Measurements from ENCODE around the gene PCED1B.

The PCED1B gene

DNA sequence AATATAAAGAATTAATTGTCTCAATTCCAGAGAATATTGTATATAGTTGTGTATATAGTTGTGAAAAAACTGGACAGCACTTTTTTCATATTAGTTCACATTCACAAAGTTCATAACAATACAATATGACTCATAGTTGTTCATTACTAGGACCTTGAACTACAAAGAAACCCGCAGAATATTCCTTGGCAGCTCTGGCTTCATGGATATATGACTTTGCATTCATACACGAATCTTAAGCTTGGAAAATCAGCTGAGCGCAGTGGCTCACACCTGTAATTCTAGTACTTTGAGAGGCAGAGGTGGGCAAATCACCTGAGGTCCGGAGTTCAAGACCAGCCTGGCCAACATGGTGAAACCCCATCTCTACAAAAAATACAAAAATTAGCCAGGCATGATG, 38.1 kb upstream of the PCED1B start:
- TF ChIP-seq RAD21 (IDR thresholded peaks at IDR 0.05; ENCODE audit: low read depth) = no peak

GRCh38 chr12:47048541-47048940, 30.9 kb upstream of the PCED1B start:
- TF ChIP-seq EP300 (IDR thresholded peaks at IDR 0.05; ENCODE audit: borderline replicate concordance) (no peak), CREB1 (IDR thresholded peaks at IDR 0.05; ENCODE audit: low read depth) (no peak), CEBPB (IDR thresholded peaks at IDR 0.05) (no peak), FOXM1 (IDR thresholded peaks at IDR 0.05; ENCODE audit: borderline replicate concordance, low read depth) (no peak), ZBTB7A (IDR thresholded peaks at IDR 0.05; ENCODE audit: low read depth) (no peak), USF1 (IDR thresholded peaks at IDR 0.05) (no peak), REST (IDR thresholded peaks at IDR 0.05; ENCODE audit: low read depth) (no peak), YY1 (IDR thresholded peaks at IDR 0.05; ENCODE audit: low read depth) (no peak), TAF1 (IDR thresholded peaks at IDR 0.05; ENCODE audit: low read depth) (no peak), NFIC (IDR thresholded peaks at IDR 0.05) (no peak), RAD21 (IDR thresholded peaks at IDR 0.05; ENCODE audit: low read depth) (no peak), EGR1 (IDR thresholded peaks at IDR 0.05) (no peak), TEAD4 (IDR thresholded peaks at IDR 0.05) (no peak)
- TF ChIP-seq, protein P1, sequence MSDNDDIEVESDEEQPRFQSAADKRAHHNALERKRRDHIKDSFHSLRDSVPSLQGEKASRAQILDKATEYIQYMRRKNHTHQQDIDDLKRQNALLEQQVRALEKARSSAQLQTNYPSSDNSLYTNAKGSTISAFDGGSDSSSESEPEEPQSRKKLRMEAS (IDR thresholded peaks at IDR 0.05) = no peak

DNA sequence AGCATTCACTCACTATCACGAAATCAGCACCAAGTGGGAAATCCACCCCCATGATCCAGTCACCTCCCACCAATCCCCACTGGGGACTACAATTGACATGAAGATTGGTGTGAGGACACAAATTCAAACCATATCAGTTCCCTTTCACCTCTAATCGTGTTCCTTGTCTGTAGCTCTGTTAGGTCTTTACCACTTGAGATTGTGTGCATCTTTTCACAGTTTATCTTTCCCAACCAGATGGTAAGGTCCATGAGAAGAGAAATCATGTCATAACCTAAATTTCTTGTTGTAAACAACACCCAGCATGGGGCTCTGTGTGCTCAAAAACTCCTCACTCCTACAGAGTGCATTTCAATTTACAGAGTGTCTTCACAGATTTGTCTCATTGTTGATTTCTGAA, 27.1 kb upstream of the PCED1B start:
- TF ChIP-seq REST (IDR thresholded peaks at IDR 0.05; ENCODE audit: low read depth) (no peak), NFIC (IDR thresholded peaks at IDR 0.05) (no peak), EGR1 (IDR thresholded peaks at IDR 0.05) (no peak), TCF12 (IDR thresholded peaks at IDR 0.05; ENCODE audit: low read depth) (no peak), CREB1 (IDR thresholded peaks at IDR 0.05; ENCODE audit: low read depth) (no peak), USF1 (IDR thresholded peaks at IDR 0.05) (no peak), ZBTB7A (IDR thresholded peaks at IDR 0.05; ENCODE audit: low read depth) (no peak), FOXM1 (IDR thresholded peaks at IDR 0.05; ENCODE audit: borderline replicate concordance, low read depth) (no peak), RAD21 (IDR thresholded peaks at IDR 0.05; ENCODE audit: low read depth) (no peak), TEAD4 (IDR thresholded peaks at IDR 0.05) (no peak), EP300 (IDR thresholded peaks at IDR 0.05; ENCODE audit: borderline replicate concordance) (no peak), YY1 (IDR thresholded peaks at IDR 0.05; ENCODE audit: low read depth) (no peak), CEBPB (IDR thresholded peaks at IDR 0.05) (no peak), TAF1 (IDR thresholded peaks at IDR 0.05; ENCODE audit: low read depth) (no peak)
- TF ChIP-seq, protein P1 (IDR thresholded peaks at IDR 0.05) = no peak

- TF ChIP-seq, protein P1 (IDR thresholded peaks at IDR 0.05) = no peak
- no peak for TF ChIP-seq CEBPB (IDR thresholded peaks at IDR 0.05)
- no peak for TF ChIP-seq CREB1 (IDR thresholded peaks at IDR 0.05; ENCODE audit: low read depth)
- TF ChIP-seq NFIC (IDR thresholded peaks at IDR 0.05) = no peak
- TF ChIP-seq ZBTB7A (IDR thresholded peaks at IDR 0.05; ENCODE audit: low read depth) = no peak
- TF ChIP-seq TAF1 (IDR thresholded peaks at IDR 0.05; ENCODE audit: low read depth) = no peak
- no peak for TF ChIP-seq EP300 (IDR thresholded peaks at IDR 0.05; ENCODE audit: borderline replicate concordance)
These were observed 25.5 kb upstream of the PCED1B start for GRCh38 chr12:47053961-47054360.

DNA sequence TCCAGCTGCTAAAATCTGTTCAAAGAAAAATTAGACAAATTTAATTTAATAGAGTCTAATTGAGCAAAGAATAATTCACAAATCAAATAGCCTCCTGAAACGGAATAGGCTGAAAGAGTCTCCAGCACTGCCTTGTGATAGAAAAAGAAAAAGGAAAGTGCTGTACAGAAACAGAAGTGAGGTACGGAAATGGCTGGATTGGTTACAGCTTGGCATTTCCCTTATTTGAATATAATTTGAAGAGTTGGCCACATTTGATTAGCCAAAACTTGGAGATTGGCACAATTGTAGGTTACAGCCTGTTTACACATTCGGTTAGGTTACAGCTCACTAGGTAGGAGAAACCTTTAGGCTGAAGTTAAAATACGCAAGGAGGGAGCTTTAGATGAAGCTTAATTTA, 24.8 kb upstream of the PCED1B start:
- no peak for TF ChIP-seq TEAD4 (IDR thresholded peaks at IDR 0.05)
- no peak for TF ChIP-seq REST (IDR thresholded peaks at IDR 0.05; ENCODE audit: low read depth)
- no peak for TF ChIP-seq TAF1 (IDR thresholded peaks at IDR 0.05; ENCODE audit: low read depth)
- no peak for TF ChIP-seq EP300 (IDR thresholded peaks at IDR 0.05; ENCODE audit: borderline replicate concordance)
- no peak for TF ChIP-seq TCF12 (IDR thresholded peaks at IDR 0.05; ENCODE audit: low read depth)
- TF ChIP-seq ZBTB7A (IDR thresholded peaks at IDR 0.05; ENCODE audit: low read depth) = no peak
- TF ChIP-seq CREB1 (IDR thresholded peaks at IDR 0.05; ENCODE audit: low read depth) = no peak
- TF ChIP-seq, protein P1 (IDR thresholded peaks at IDR 0.05) = no peak
- TF ChIP-seq YY1 (IDR thresholded peaks at IDR 0.05; ENCODE audit: low read depth) = no peak
- TF ChIP-seq FOXM1 (IDR thresholded peaks at IDR 0.05; ENCODE audit: borderline replicate concordance, low read depth) = no peak
- TF ChIP-seq EGR1 (IDR thresholded peaks at IDR 0.05) = no peak
- TF ChIP-seq RAD21 (IDR thresholded peaks at IDR 0.05; ENCODE audit: low read depth) = no peak
- no peak for TF ChIP-seq NFIC (IDR thresholded peaks at IDR 0.05)
- TF ChIP-seq USF1 (IDR thresholded peaks at IDR 0.05) = no peak
- TF ChIP-seq CEBPB (IDR thresholded peaks at IDR 0.05) = no peak
